GM12801 (cell line): ENCODE results near the gene OBP2A.

Experiments
- TF ChIP-seq, protein P1 (sequence below): IDR thresholded peaks from one replicate; pipeline ENCODE4 v1.5.1; 2011; ENCODE audit warnings: control low read depth; ENCODE audit not compliant: insufficient read length; ENCODE audit errors: extremely low read depth

The OBP2A gene

DNA sequence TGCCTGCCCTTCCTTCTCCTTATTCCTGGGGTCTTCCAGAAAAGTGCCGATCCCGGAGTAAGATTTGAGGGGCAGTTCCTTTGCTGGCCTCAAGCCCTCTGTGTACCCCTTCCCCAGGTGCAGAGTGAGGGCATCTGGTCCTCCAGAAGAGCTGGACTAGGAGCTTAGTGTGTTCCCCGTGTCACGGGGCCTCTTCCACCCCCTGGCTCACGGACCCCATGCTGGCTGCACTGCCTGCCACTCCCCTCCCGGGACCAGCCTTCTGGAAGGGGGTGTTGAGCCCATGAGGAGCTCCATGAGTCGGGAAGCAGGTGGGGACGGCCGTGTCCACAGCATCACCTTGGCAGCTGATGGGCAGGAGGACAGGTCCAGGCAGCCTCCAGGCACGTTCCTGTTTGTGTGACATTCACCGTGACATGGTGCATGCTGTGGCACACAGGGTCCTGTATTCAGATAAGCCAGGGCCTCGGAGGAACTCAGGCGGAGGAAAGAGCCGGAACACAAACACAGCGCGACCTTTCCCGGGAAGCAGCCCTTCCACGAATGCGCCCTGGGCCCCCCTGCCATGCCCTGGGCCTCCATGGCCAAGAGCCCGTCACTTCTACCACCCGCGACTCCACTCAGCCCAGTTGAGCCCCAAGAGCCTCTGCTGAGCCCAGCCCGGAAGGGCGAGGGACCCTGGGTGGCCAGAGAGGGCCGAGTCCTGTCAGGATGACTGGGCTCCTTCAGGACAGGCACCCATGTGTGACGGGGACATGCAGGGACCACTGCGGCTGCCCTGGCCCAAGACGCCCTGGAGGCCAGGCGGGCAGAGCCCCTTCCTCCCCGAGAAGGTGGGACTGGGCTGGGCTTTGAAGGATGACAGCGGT is 30.6 kb upstream of the OBP2A start:
- TF ChIP-seq, protein P1, sequence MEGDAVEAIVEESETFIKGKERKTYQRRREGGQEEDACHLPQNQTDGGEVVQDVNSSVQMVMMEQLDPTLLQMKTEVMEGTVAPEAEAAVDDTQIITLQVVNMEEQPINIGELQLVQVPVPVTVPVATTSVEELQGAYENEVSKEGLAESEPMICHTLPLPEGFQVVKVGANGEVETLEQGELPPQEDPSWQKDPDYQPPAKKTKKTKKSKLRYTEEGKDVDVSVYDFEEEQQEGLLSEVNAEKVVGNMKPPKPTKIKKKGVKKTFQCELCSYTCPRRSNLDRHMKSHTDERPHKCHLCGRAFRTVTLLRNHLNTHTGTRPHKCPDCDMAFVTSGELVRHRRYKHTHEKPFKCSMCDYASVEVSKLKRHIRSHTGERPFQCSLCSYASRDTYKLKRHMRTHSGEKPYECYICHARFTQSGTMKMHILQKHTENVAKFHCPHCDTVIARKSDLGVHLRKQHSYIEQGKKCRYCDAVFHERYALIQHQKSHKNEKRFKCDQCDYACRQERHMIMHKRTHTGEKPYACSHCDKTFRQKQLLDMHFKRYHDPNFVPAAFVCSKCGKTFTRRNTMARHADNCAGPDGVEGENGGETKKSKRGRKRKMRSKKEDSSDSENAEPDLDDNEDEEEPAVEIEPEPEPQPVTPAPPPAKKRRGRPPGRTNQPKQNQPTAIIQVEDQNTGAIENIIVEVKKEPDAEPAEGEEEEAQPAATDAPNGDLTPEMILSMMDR = no peak

DNA sequence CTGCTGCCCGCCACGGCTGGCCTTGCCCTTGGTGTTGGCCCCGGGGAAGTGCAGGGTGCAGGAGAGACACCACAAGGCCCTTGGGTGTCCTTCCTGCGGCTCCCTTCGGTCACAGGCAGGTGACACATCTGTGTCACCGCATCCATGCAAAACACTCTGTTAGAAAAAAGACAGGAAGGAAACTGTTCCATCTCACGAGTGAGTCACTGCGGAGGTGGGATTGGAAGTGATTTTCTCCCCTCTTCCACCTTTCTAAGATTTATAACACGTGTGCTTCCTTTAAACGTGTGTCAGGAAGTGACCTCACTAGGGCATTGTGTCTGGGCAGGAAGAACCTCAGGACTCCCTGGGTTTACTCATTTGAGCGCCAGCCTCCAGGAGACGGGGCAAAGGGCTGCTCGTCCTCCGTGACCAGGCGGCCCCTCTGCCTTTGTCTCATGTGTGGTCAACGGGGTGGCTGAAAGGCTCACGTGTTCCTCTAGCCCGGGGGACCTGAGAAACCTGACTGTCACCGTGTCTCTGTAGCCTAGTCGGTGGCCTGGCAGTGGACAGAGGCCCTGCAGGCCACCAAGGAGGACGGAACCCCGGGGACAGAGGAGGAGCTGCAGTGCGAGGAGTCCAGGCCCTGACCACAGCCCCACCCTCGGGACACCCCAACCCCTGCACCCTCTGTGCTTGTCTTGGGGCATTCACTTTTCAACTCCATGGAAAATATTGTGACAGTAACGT is 29.6 kb upstream of the OBP2A start:
- TF ChIP-seq, protein P1 = no peak

DNA sequence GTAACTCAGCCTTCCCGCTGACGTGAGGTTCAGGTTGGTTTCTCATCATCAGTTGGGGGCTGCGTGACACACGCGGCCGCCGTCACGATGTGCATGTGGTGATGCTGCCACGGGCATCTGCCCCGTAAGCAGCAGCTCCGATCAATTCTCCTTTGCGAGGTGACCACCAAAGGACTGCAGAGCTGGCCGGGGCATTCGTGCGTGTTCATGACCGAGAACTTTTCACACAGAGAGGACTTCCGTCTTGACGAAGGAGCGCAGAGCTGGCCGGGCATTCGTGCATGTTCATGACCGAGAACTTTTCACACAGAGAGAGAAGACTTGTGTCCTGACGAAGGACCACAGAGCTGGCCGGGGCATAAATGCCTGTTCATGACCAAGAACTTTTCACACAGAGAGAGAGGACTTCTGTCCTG is 28.5 kb upstream of the OBP2A start:
- TF ChIP-seq, protein P1 = no peak

DNA sequence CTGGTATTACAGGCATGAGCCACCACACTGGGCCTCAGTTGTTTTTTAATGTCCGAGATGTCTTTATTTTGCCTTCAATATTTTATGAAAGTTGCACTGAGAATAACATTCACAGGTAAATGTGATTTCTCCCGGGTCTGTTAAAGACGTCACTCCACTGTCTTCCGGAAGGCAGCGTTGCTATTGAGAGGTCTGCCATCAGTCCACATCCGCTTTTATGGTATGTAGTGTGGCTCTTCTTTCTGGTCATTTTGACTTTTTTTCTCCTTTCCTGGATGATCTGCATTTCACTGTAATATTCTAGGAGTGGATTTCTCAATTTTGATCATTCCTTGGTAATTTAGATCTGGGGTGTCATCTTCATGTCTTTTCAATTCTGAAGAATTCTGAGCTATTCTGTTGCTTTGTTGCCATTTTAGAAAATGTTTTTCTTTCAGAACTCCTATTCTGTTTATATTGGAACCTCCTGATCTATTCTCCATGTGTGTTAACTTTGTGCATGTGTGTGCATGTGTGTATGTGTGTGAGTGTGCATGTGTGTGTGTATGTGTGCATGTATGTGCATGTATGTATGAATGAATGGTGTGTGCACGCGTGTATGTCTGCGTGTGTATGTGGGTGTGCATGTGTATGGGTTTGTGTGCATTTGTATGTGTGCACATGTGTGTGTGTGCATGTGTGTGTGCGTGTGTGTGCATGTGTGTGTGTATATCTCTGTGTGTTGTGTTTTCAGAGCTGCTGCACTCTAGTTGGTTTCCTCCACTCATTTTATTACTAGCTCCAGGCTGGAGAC is 26.6 kb upstream of the OBP2A start:
- TF ChIP-seq, protein P1 = no peak

DNA sequence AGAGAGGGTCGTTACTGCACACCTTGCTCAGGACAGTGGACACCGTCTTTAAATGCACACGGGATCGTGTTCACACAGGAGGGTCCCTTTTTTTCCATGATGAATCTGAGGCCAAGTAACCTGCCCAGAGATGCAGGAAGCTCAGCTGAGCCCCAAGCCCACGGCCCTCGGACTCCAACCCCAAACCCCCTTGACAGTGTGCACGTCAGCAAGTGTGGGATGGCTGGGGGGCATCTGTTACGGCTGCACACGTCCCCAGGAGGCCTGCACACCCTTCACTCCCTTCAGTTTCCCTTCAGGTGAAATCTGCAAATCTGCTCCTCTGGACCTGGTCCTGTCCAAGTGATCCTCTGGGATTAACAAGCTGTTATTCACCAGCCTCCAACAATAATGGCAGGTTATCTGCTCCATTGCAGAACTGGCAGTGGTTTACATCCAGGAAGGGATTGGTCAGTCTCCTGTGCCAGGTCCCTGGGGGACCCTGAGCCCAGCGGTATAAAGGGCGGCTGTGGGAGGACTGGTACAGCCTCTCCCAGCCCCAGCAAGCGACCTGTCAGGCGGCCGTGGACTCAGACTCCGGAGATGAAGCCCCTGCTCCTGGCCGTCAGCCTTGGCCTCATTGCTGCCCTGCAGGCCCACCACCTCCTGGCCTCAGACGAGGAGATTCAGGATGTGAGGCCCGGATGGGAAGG is 24.9 kb upstream of the OBP2A start, which contains the start of gene LCN1:
Gene LCN1 (plus strand): TSS at position 525 of the 692 bp plus-strand sequence. CDS start 58 bp downstream, at position 583.
- TF ChIP-seq, protein P1 = no peak

DNA sequence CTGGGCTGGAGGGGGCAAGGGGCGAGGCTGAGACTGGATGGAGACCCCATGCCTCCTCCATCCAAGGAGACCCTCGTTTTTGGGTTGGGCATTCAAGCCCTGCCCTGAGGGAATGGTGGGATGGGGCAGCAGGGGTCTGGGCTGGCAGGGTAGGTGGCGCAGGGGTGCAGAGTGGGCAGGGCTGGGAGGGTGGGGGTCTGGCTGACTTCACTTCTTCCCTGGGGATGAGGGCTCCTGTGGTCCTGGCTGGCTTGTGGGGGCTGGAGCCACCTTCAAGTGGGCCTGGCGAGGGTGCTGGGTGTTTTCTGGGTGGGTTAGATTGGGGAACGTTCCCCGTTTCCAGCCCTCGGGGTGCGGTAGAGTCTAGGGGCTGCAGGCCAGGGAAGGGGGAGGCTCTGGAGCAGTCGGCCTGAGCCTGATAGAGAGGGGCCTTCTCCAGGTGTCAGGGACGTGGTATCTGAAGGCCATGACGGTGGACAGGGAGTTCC is 24.3 kb upstream of the OBP2A start:
- TF ChIP-seq, protein P1 = no peak
